OCI-LY1 (cell line): ENCODE results near the gene MAN1B1.

Source experiments
- CTCF ChIP-seq: fragments of 200-600 bp; sonication (generic), shearing (Covaris generic); IDR thresholded peaks from 2 replicates; pipeline ENCODE4 v1.5.1; 2017; ENCODE audit warnings: mild to moderate bottlenecking, antibody characterized with exemption, low read length, moderate library complexity, mixed read lengths
- EZH2 ChIP-seq: fragments of 200-600 bp; sonication (generic), shearing (Covaris generic); IDR thresholded peaks from 2 replicates; pipeline ENCODE4 v1.8.0; 2017; ENCODE audit warnings: borderline replicate concordance, mixed run types, mild to moderate bottlenecking, antibody characterized with exemption, low read length, moderate library complexity, mixed read lengths

DNA sequence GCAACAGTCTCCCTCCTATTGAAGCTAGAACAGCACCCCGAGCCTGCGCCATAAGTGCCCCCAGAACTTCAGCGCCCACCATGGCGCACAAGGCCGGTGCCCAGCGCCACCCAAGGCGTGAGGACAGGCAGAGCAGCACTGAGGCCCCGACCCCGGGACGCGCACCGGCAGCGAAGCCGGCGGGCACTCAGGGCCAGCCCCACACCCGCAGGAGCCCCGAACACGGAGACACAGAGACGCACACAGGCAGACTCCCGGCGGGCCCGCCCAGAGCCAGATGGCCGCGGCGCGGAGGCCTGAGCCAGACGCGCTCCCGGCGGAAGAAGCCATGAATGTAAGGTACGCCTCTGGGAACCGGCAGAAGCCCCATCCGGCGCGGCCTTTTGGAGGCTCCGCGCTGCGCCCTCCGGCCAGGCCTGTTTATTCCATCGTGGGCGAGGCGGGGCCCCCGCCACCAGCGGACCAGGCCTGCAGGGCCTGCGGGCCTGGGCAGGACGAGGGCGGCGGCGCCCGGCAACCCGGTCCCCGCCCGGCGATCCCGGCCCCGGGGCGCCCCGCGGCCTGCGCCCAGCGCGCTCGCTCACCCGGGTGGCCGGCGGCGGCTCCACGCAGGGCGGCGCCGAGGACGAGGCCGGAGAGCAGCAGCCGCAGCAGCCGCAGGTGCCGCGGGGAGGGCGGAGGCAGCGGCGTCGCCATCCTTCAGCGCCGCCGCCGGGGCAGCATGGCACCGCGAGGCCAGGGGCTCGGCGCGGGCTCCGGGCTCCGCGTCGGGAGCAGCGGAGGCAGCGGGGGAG is 41.3 kb upstream of the MAN1B1 start:
- TF ChIP-seq CTCF (no peak), EZH2 (no peak)
